CD4-positive, alpha-beta T cell treated with Interleukin-21 for 1 hour (primary cell): ENCODE measurements around the gene NUP85.
A peak's percentile ranks its signal among the peaks of the same experiment; 100 is the strongest.
"Not testable (repeated sequence)": the region's sequence is repeated elsewhere in the genome, so short reads cannot be mapped to it uniquely, and the experiment has no call there.

ENCODE experiments used
- DNase-seq: peaks from one replicate; pipeline ENCODE4 v3.0.0-alpha.2; 2020

NUP85 gene

GRCh38 chr17:75270218-75270965 is 64.9 kb downstream of the NUP85 start:
- DNase-seq, result peak; percentile 52

- no peak for DNase-seq
Observed at GRCh38 chr17:75270966-75271232, 65.4 kb downstream of the NUP85 start, which contains the start of gene MIF4GD. MIF4GD (minus strand) TSS chr17:75271231; CDS start chr17:75270195, 1,036 bp downstream.

- DNase-seq, result peak; percentile 89
Observed at GRCh38 chr17:75271233-75271954, 65.9 kb downstream of the NUP85 start.

- DNase-seq, result no peak
Observed at GRCh38 chr17:75271955-75272847, 66.7 kb downstream of the NUP85 start.

- DNase-seq, result no peak
Observed at GRCh38 chr17:75272848-75273184, 67.3 kb downstream of the NUP85 start.

GRCh38 chr17:75273977-75274708 is 68.7 kb downstream of the NUP85 start:
- no peak for DNase-seq

- no peak for DNase-seq
Observed at GRCh38 chr17:75277664-75278071, 72.2 kb downstream of the NUP85 start.

- DNase-seq, result not testable (repeated sequence)
Observed at GRCh38 chr17:75280189-75280588, 74.7 kb downstream of the NUP85 start.

GRCh38 chr17:75285123-75285522 is 79.6 kb downstream of the NUP85 start:
- no peak for DNase-seq
